ENCODE measurements around the gene DUSP1. TPM values are rescaled to one million over a fixed set of nuclear protein-coding genes. Genes with fewer than 3 reads are reported as not detected.
A peak's percentile ranks its signal among the peaks of the same experiment; 100 is the strongest.

DUSP1 gene
- total and polyA plus RNA-seq, 2 of the 13 experiments (the other 11 are each of a cell fraction or from before 2014, with no cell fraction given), result 27.1 to 55.5 TPM

- no peak for TF ChIP-seq HNF1B (CRISPR knock-in tag; IDR thresholded peaks at IDR 0.05)
- TF ChIP-seq ZNF678 (CRISPR knock-in tag; IDR thresholded peaks at IDR 0.05), result no peak
- TF ChIP-seq RFXANK (CRISPR knock-in tag; IDR thresholded peaks at IDR 0.05), result no peak
- TF ChIP-seq AGO1 (IDR thresholded peaks at IDR 0.05; ENCODE audit: low read depth, low read length, poor library complexity, severe bottlenecking), result no peak
- peak; percentile 44; the same call in 1 of the 2 replicates for TF ChIP-seq ZNF121 (CRISPR knock-in tag; IDR thresholded peaks at IDR 0.05)
- peak; percentile 58 for TF ChIP-seq RXRB (CRISPR knock-in tag; IDR thresholded peaks at IDR 0.05; ENCODE audit: borderline replicate concordance)
- no peak for TF ChIP-seq ZBTB49 (CRISPR knock-in tag; IDR thresholded peaks at IDR 0.05; ENCODE audit: borderline replicate concordance)
- TF ChIP-seq ZSCAN22 (CRISPR knock-in tag; IDR thresholded peaks at IDR 0.05), result no peak
- TF ChIP-seq SATB2 (CRISPR knock-in tag; IDR thresholded peaks at IDR 0.05), result no peak
- peak; percentile 61; the same call in 1 of the 2 replicates for TF ChIP-seq HNF4G (IDR thresholded peaks at IDR 0.05; ENCODE audit: borderline replicate concordance, low read depth, low read length)
- TF ChIP-seq HNF4G (CRISPR knock-in tag; IDR thresholded peaks at IDR 0.05; ENCODE audit: borderline replicate concordance, low read depth), result no peak
- TF ChIP-seq TRIM22 (IDR thresholded peaks at IDR 0.05), result no peak
- TF ChIP-seq HDAC6 (IDR thresholded peaks at IDR 0.05; ENCODE audit: low read depth, low read length), result no peak
- TF ChIP-seq NFIB (CRISPR knock-in tag; IDR thresholded peaks at IDR 0.05; ENCODE audit: borderline replicate concordance), result no peak
- TF ChIP-seq GLI4 (CRISPR knock-in tag; IDR thresholded peaks at IDR 0.05; ENCODE audit: borderline replicate concordance), result no peak
- no peak for TF ChIP-seq ZNF784 (CRISPR knock-in tag; IDR thresholded peaks at IDR 0.05; ENCODE audit: borderline replicate concordance)
- TF ChIP-seq ZNF597 (CRISPR knock-in tag; IDR thresholded peaks at IDR 0.05), result no peak
- TF ChIP-seq KLF11 (CRISPR knock-in tag; IDR thresholded peaks at IDR 0.05), result no peak
- TF ChIP-seq U2AF2 (IDR thresholded peaks at IDR 0.05; ENCODE audit: low read depth, low read length), result no peak
- no peak for TF ChIP-seq ZNF280B (CRISPR knock-in tag; IDR thresholded peaks at IDR 0.05; ENCODE audit: borderline replicate concordance)
- no peak for TF ChIP-seq KAT8 (CRISPR knock-in tag; IDR thresholded peaks at IDR 0.05)
Observed at GRCh38 chr5:172785429-172786088, 14.6 kb upstream of the DUSP1 start (continued).
